ENCODE measurements around the gene SPA17. TPM values are rescaled to one million over a fixed set of nuclear protein-coding genes. Genes with fewer than 3 reads are reported as not detected.

Gene SPA17
- 16.6 to 30.9 TPM (median 18.9 TPM) in 5 replicates for total RNA-seq (2022; extraction: Qiagen RNA extraction)

DNA sequence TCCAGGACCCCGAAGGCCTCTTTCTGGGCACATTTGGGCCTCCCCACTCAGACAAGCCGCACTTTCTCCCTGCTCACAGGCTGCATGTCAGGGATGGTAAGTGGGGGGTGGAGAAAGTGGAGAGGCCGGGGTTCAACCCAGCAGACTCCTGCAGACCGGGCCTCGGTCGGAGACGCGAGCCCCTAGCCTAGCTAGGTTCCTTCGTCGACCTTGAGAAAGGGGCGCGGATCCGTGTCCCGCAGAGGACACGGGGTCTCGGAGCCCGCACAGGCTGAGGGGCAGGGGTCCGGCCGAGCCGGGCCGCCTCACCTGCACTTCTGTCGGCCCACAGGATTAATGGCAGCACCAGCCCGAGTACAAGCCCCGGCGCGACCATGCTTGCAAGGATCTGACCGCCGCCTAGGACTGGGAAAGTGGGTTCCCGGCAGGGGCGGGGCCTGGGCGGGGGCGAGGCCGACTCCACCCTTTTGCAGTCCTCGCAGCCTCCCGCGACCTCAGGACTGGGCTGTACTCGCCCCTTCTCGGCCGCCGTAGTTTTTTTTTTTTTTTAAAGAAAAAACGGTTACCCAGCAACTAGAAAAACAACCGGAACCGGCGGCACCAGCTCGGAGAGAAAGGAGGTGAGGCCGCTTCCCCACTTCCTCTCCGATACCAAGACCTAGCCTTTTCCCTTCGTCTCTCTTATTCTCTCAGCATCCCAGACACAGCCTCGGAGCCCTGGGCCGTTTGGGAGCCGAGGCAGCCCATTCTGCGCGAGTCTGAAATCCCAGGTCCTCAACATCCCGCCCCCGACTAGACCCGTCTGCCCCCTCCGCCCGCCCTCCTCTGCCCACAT, at the start of gene SPA17, which contains the start of gene SIAE:
Gene SPA17 (plus strand): TSS at position 572 of the 835 bp plus-strand sequence. CDS start 1,361 bp downstream, outside the sequence.
Gene SIAE (minus strand): TSS at position 407 of the 835 bp plus-strand sequence. CDS start 31 bp downstream, at position 376.

DNA sequence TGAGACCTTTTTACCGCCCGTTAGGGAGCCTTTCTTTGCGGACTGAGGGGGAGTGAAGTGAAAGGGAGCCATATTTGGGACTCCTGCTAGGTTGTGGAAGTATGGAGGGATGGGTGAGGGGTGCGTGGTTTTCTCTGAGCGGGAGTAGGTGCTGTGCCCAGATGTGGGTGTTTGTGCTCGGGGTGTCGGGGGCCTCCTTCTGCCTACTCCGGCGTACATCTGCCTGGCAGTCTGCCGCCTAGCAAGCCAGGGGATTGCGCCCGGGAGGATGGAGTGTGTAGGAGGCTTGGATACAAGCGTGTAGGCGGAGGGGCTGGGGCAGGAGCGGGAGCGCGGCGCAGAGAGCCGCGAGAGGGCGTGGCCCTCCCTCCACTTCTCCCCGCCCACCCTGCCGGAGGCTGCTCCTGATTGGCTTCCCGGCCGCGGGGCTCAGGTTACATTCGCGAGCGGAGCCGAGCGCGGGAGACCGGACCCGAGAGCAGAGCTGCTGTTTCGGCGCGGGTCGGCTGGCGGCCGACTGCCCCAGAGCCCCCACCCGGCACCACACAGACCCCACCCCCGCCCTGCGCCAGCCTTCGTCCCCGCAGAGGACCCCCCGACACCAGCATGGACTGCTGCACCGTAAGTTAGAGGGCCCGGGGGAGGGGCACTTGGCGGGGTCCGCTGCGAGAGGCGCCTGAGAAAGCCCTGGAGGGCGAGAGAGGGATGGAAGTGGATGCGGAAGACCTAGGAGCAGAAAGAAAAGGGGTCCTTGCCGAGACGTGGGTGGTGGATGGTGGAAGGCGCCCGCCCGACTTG, 66.0 kb downstream of the SPA17 start, which contains the start of gene NRGN:
Gene NRGN (plus strand): TSS at position 464 of the 798 bp plus-strand sequence. CDS start 143 bp downstream, at position 607.

Other genes with a start within 250 kb of the SPA17 start
- not detected in 5 replicates for gene OR8B4, start 249.0 kb upstream of the SPA17 start, total RNA-seq (2022; extraction: Qiagen RNA extraction)
- gene OR8B8, start 228.2 kb upstream of the SPA17 start, total RNA-seq (2022; extraction: Qiagen RNA extraction) = not detected in 5 replicates
- not detected in 5 replicates for gene OR8B12, start 130.2 kb upstream of the SPA17 start, total RNA-seq (2022; extraction: Qiagen RNA extraction)
- gene OR8A1, start 103.9 kb upstream of the SPA17 start, total RNA-seq (2022; extraction: Qiagen RNA extraction) = not detected in 5 replicates
- gene PANX3, start 62.5 kb upstream of the SPA17 start, total RNA-seq (2022; extraction: Qiagen RNA extraction) = not detected in 5 replicates
- 15.7 to 18.2 TPM (median 16.2 TPM) in 5 replicates for gene TBRG1, start 51.0 kb upstream of the SPA17 start, total RNA-seq (2022; extraction: Qiagen RNA extraction)
- gene SIAE, start 165 bp upstream of the SPA17 start, total RNA-seq (2022; extraction: Qiagen RNA extraction) = 13.0 to 17.2 TPM (median 14.6 TPM) in 5 replicates
- 6.4 to 10.9 TPM (median 9.7 TPM) in 5 replicates for gene NRGN, start 66.0 kb downstream of the SPA17 start, total RNA-seq (2022; extraction: Qiagen RNA extraction)
- not detected in 5 replicates for gene VSIG2, start 78.4 kb downstream of the SPA17 start, total RNA-seq (2022; extraction: Qiagen RNA extraction)
- 10.9 to 15.1 TPM (median 13.5 TPM) in 5 replicates for gene ESAM, start 88.4 kb downstream of the SPA17 start, total RNA-seq (2022; extraction: Qiagen RNA extraction)
- 5.5 to 6.3 TPM (median 5.8 TPM) in 5 replicates for gene MSANTD2, start 126.5 kb downstream of the SPA17 start, total RNA-seq (2022; extraction: Qiagen RNA extraction)
- 2.2 to 2.8 TPM (median 2.6 TPM) in 5 replicates for gene ROBO3, start 191.5 kb downstream of the SPA17 start, total RNA-seq (2022; extraction: Qiagen RNA extraction)
- not detected in 5 replicates for gene ROBO4, start 224.0 kb downstream of the SPA17 start, total RNA-seq (2022; extraction: Qiagen RNA extraction)
- gene HEPN1, start 245.3 kb downstream of the SPA17 start, total RNA-seq (2022; extraction: Qiagen RNA extraction) = not detected in 5 replicates

Data from A549 treated with Mapracorat at 1 μM for 4 hours (cell line).